Medulla oblongata (tissue), 1 donor: Measurements from ENCODE around the gene HERC2.
A peak's percentile ranks its signal among the peaks of the same experiment; 100 is the strongest.
"Not testable (repeated sequence)": the region's sequence is repeated elsewhere in the genome, so short reads cannot be mapped to it uniquely, and the experiment has no call there.

Source experiments
- DNase-seq: peaks from one replicate; pipeline ENCODE4 v3.0.0-alpha.2; 2015; ENCODE audit errors: extremely low spot score

Gene HERC2

DNA sequence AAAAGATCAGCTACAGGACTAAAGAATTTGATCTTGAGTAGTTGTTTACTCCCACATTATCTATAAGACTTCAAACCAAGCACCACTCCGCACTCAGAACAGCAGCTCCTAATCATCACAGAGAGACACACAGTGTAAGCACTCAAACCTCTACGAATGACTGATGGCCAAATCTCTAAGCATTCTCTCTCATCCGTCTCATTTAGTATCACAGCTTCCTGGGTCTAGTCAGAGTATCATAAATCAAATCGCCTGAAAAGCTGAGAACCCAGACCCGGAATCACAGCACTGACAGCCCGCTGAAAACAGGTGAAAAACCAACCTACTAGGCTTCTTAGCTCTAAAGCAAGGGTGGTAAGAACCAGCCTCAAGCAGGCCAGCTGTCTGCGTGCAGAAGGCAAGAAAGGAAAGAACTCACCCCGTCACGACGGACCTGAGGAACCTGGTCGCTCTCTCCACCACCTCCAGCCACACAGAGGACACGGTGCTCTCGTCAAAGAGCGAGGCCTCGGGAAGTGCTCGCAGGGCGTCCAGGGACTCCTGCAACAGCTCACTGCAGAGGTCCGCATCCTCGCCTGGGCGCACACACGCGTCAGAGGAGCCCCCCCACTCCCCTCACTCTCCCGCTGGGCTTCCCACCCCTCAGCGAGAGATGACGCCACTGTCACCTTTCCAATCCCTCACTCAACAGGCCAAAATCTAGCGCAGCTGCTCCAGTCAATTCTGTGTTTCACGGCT, 47.9 kb downstream of the HERC2 start:
- DNase-seq: no peak

DNA sequence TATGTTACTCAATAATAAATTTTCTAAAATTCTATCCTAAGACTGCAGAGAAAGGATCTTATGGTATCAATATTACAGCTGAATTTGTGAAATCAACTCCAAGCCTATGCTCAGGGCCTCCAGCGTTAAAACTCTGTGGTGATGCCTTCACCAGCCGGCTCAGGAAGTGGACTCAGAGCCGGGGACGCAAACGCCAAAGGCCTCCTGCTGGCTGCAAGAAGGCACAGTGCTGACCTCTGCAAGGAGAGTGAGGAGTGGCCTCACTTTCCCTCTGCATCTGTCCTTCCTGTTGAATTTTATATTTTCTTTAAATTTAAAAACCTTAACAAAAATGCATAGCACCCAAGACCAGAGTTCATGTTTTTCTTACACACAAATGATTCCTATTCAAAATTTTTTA, 48.5 kb downstream of the HERC2 start:
- peak; percentile 14 for DNase-seq

DNA sequence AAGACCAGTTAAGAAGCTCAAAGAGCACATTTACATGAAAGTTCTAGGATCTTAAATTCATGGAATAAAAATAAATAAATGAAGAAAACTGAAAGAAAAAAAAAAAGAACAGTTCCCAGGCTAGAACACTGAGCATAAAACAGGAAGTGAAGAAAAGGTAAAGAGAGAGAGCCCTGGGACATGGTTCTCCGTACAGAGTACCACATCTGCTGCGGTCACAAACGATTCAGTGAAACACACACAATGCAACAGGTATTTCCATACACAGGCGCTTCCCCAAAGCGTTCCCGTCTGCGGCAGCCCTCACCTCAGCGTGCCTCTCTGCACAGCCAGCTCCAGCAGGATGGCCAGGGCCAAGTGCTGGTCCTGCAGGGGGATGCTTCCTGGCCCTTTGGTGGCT, 49.4 kb downstream of the HERC2 start:
- DNase-seq: no peak

DNA sequence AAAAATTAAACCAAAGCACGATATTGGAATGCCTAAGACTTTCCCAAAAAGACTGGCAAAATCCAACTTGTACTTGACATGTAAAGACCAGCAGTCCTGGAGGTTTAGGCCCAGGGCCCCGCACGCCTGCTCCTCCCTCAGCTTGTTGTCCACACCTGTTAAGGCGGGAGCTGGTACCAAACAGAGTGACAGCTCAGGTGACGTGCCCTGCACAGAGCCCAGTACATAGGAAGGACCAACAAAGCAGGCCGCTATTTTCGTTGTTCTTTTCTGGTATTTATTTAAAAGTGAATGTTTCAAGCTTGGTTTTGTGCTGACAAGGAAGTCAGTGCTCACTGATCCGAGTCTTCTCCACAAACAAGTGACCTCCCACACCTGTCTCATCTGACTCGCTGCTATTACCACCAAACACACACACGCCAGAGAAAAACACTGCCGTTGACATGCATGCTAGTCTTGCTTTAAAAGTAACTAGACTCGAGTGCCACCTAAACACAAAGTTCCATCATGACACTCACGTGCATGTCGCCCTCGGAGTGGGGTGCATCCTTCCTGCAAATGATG, 50.2 kb downstream of the HERC2 start:
- DNase-seq: no peak

DNA sequence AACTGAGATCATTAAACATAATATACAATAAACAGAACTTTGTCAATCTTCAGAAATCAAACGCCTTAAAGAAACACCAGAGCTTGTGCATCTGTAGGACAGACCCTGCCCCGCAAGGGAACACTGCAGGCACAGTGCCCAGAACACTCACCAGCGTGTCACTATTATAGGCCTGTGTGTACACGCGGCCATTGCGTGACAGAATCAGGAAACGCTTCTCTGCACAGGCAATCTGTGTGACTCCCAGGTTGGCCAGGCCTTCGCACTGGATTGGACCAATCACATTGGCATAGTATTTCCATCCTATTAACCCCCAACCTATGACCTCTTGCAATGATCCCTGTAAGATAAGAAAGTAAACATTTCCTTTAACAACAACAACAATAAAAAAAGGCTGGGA, 52.9 kb downstream of the HERC2 start:
- DNase-seq: no peak

DNA sequence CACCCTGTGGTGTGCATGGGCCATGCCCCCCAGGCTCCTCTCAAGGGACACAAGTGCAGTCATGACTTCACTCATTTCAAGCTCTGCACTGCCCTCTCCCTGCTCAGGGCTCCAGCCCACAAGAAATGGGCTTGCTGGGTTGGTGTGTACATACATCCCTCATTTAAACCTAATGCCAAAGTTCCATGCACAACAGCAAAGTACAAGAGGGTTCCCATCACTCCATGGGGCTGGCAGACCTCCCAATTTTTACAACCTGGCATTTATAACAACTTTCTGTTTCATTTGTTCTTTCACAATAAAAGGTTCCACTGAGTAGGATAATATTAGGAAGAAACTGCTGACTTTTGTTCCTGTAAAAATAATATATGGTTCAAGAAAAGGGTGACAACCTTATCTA, 54.3 kb downstream of the HERC2 start:
- DNase-seq: no peak

DNA sequence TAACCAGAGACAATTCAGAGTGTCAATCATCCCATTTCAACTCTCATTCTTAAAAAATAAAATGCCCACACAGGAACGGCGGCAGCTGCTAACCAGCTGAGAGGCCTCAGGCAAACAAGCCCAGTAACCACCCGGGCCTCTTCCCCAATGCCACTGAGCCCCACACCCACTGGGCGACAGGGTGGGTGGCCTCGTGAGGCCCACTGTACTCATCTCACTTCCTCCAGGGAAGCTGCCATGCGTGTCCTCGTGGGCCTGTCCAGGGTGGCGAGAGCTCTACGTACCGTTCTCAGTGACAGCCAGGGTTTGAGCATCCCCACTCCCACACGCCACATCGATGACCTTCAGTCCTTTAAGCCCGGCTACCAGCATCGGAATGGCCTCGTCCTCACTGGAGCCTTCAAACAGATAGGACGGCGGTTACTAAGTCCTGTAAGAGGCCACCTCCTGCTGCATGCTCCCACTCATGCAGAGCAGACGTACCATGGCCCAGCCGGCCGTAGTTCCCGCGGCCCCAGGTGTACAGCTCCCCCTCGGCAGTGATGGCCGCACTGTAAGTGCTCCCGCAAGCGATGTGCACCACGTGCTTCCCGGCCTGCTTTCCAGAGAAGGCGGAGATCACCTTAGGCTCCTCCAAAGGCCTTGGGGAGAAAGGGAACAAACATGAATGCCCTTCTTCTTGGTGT, 56.5 kb downstream of the HERC2 start:
- DNase-seq: no peak

DNA sequence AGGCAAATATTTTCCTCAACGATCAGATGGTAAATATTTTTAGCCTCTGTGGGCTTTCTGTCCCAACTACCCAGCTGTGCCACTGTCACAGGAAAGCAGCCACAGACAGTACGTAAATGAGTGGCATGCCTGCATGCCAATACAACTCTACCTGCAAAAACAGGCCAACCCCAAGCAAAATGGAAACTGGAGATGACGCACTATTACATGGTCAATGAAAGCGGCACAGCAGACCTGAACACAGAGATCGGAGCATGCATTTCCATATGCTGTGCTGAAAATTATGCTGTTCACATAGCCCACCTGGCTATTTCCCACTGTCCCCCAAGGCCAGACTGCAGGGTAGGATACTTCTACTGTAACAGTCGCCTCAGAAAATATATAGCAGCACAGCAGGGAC, 57.8 kb downstream of the HERC2 start:
- DNase-seq: no peak

DNA sequence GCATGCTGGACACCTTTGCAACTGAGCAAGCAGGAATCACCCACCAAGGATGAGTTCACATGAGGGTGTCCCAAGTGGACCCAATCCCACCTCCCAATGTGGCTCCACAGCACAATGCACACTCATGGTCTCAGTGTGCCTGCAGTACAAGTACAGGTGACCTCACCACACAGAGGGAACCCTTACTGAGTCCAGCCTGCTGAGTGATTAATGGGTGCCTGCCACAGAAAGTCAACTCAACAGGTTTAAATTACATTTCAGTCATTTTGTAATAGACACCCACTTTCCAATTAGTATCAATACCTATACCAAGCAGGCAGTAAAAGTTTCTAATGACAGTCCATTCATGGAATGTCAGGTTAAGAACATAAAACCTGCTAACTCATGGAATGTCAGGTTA, 59.5 kb downstream of the HERC2 start:
- no peak for DNase-seq

DNA sequence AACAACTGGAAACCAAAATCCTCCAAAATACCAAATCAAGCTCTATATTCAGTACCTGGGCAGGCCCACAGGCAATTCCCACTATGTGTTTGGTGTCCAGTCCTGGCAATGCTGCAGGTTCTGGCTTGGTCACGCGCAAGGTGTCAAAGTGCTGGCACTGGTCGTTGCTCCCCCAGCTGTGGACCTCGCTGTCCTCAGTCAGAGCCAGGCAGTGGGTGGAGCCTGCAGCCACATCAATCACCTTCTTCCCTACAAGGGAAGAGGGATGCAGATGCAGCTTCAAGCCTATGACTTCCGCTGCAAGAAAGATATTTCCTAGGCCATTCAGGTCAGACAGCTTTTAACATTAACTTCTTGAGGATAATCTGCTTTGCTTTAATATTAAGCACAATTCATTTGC, 61.3 kb downstream of the HERC2 start:
- peak; percentile 30 for DNase-seq

DNA sequence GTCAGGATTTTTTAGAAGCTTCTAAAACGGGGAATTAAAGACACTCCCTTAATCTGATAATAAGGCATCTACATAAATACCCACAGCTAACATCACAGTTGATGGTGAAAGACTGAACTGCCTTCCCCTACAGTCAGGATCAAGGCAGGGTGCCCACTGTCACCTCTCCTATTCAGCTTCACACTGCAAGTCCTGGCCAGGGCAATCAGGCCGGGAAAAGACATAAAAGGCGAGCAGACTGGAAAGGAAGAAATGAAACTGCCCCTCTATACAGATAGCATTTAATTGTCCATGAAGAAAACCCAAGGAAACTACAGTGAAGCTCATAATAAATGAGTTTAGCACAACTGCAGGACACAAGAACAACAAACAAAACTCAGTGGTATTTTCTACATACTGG, 61.7 kb downstream of the HERC2 start:
- DNase-seq: peak; percentile 15

DNA sequence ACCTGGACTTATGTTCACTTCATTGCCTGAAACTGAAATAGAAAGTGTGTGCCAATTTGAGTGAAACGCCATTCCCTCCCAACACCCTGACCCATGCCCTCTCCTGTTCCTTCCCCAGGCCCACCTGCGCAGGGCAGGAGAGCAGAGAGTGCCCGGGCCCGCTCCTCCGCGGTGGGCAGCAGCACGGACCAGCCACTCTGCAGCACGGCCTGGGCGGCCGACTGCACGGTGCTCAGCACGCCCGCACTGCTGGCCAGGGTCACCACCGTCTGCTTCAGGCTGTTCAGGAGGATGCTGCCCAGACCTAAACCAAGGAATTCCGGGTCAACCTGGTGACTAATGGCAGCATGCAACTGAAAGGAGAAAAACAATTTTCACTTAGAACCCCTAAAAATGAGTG, 66.0 kb downstream of the HERC2 start:
- no peak for DNase-seq

DNA sequence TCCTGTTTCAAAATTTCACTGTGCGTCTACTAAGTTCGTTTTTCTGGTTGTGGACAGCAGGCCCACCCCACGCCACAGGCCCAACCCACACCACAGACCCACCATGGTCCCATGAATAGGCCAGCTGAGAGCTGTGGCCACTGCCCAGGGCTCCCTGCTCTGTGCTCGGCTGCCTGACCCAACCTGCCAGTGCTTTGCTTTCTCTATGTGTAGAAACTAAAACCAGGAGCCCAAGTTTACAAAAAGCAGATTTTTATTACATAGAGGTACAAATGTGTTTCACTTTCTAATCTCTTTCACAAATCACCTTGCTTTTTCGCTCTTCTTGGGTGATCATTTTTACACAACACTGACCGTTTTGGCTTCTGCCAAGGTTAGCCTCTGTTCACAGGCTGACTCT, 69.1 kb downstream of the HERC2 start:
- DNase-seq: no peak

DNA sequence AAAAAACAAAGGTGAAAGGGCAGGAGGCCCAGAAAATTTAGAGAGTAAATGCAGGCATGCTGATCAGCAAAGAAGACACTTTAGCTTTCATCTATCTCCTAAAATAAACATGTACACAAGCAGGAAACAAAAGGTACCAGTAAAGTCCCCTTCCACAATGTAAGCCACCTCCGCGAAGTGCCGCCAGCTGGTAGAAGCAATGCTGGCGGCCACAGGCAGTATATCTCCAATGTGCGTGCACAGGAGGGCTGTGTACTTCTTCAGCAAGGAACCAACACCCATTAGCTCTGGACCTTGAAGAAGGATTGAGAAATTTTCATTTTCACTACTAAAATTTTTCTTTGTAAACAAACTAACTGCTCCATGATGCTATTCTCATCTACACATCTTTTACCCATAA, 75.4 kb downstream of the HERC2 start:
- no peak for DNase-seq

DNA sequence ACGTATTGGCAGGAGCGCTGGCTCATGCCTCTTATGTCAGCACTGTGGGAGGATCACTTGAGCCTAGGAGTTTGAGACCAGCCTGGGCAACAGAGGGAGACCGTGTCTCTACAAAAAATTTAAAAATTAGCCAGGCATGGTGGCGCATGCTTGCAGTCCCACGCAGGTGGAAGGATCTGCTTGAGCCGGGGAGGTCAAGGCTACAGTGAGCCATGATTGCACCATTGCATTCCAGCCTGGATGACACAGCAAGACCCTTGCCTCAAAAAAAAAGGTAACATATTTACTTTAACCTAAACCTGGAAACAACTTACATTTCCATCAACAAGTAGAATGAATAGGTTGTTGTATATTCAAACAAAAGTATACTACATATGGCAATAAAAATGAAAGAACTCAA, 78.1 kb downstream of the HERC2 start:
- DNase-seq: no peak

DNA sequence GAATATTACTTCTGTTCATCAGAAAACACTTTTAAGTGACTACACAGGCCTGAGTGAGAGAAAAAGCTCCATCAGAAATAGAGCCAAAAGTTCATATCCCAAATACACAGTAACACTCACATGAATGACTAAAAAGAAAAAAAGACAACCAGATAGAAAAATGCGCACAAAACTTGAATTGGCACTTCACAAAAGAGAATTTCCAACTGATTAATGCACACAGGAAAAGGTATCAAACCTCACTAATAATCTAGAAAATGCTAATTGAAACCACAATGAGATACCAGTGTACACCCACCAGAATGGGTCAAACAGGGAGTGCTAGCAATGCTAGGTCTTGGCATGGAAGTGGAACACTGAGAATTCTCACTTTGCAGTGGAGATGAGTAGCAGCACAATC, 78.6 kb downstream of the HERC2 start:
- no peak for DNase-seq

DNA sequence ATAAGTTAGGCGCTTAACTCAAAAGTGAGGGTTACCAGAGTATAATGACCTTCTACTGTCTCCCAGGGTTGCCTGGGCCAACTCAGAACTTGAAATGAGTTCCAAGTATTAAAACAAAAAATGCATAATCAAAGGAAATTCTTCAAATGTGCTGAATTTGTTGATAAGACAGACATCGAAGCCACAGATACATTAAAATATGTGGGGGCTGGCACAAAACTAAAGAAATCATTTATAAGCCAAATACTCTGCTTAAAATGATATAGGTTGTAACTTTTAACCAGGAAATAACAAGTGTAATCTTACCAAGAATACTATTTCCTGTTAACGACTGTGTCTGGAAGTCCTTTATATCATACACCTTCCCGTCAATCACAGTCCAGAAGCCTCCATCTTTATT, 83.7 kb downstream of the HERC2 start:
- not testable (repeated sequence) for DNase-seq

DNA sequence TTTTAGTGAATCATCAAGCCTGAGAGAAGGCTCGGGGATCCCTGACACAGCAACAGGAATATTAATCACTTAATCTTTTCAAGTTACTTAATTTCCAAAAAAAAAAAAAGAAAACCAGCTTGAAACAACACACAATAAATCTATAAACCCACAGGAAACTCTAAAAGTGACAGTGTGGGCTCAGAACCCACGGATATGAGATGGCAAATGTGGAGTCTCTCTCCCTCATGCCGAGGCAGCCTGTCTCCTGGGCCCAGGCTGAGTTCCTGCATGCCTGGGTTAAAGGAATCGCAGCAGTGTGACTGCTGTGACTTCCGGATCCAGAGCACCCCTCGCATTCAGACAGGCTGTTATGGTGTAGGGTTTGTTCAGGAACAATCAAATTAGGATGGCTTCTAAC, 90.2 kb downstream of the HERC2 start:
- not testable (repeated sequence) for DNase-seq

DNA sequence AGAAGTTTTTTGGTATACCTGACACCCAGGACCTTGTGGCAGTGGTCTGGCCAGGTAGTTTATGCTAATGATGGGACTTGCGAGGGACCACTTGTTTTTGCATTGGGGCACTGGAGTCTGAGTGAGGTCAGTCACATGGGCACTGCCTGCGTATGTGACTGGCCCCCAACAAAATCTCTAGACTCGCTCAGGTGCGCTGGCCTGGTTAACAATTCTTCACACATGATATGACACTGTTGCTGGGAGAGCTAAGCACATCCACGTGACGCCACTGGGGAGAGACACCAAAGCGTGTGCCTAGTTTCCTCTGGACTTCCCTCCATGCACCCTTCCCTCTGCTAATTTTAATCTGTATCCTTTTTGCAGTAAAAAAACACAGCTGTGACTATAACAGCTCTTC, 90.6 kb downstream of the HERC2 start:
- not testable (repeated sequence) for DNase-seq

DNA sequence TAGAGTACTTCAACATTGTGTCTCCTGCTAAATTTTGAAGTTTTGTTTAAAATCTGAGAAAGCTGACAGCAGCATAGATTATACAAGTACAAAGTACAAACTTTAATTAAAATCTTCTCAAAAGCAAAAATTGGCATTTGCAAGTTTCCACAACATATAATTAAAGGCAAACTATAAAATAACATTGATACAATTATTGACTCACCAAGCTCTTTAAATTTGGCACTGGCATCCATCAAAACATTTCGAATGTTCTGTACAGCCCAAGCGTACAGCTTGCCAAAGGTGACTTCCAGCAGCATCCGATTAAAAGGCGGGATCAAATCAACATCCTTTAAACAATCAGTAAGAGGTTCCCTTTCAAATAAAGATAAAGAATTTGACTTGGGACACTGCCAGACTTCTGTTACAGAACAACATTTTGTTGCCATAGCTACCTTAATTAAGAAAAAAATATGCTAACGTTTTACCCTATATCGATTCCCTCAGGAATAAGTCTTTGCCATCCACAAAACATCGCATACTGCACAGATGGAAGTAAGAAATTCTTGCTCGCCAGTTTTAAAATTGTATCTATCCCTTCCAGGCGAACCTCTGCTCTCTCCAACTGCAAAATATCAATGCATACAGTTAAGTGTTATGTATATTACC, 92.9 kb downstream of the HERC2 start:
- not testable (repeated sequence) for DNase-seq

DNA sequence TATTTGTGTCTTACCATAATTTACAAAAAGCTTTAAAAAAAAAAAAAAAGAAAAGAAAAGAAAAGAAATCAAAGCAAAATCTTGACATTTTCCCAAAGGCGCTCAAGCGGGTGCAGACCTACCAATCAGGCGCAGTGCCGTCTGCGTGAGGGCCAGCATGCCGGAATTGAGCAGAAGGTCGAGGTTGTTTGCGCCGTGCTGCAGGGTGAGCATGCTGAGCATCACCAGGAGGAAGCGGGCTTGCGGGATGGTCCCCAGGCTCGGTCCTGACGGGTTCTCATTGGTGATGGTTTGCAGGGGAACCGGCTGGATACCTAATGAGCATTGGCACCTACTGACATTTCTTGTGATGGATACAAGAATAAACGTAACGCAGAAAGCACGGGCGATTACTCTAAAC, 93.9 kb downstream of the HERC2 start:
- DNase-seq: no peak

DNA sequence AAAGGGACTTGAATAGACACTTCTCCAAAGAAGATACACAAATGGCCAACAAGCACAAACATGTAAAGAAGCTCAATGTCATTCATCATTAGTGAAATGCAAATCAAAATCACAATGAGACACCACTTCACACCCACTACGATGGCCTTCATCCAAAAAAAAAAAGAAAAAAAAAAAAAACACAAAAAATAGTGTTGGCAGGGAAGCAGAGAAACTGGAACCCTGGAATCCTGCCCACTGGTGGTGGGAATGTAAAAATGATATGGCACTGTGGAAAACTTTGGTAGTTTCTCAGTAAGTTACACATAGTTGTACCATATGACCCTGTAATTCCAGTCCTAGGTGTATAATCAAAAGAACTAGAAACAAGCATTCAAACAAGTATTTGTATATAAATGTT, 94.7 kb downstream of the HERC2 start:
- DNase-seq: not testable (repeated sequence)

DNA sequence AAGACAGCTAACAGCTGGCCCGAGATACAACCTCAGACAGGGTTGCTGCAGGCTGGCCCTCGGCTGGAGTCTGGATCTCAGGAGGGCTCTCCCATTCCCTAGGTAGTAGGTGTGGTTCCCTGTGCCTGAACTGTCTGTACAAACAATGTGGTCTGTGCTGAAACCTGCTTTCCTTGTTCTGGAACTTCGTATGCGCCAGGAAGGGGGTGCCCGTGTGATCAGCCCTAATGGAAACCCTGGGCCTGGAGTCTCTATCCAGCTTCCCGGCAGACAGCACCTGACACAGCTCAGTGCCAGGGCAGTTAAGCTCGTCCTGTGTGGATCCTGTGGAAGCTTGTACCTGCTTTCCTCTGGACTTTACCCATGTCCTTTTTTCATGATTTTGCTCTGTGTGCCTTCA, 99.4 kb downstream of the HERC2 start:
- not testable (repeated sequence) for DNase-seq
